ENCODE measurements around the gene DRD1. TPM values are rescaled to one million over a fixed set of nuclear protein-coding genes. Genes with fewer than 3 reads are reported as not detected.
"Not testable (repeated sequence)": the region's sequence is repeated elsewhere in the genome, so short reads cannot be mapped to it uniquely, and the experiment has no call there.

The DRD1 gene
- total RNA-seq, 2 experiments from 2014 or later = not detected

- no peaks in the 10 kb centered on the region for H3K9me3 ChIP-seq (ENCODE audit: control insufficient read depth in 1 of 2, insufficient read depth in 1 of 2, low read length in 2 of 2)
- no peak for DNase-seq
- Mint-ChIP-seq H3K27me3 (peaks cover 65% of the 10 kb centered on the region), H3K4me3 (no peak overlapping the region), H3K9me3 (peaks cover 2% of the 10 kb centered on the region), H3K36me3 (ENCODE audit: low read depth) (no peaks in the 10 kb centered on the region), H3K27ac (no peak overlapping the region), H3K4me1 (ENCODE audit: low read depth) (no peaks in the 10 kb centered on the region)
- H3K36me3 ChIP-seq (ENCODE audit: insufficient read depth, low read length) = no peaks in the 10 kb centered on the region
- no peaks in the 10 kb centered on the region for H3K4me1 ChIP-seq (ENCODE audit: insufficient read depth, low read length)
- H3K27ac ChIP-seq (ENCODE audit: low read depth in 1 of 2, low read length in 2 of 2) = no peak overlapping the region
- H3K27me3 ChIP-seq (ENCODE audit: control insufficient read depth in 1 of 2, insufficient read depth in 2 of 2, low read length in 2 of 2) = peaks cover 4 to 18% of the 10 kb centered on the region in 2 experiments
- POLR2A ChIA-PET = no interaction called here
- no peak for TF ChIP-seq CTCF (IDR thresholded peaks at IDR 0.05)
- H3K4me3 ChIP-seq (ENCODE audit: low read length) = no peak overlapping the region
- intact Hi-C loops (cut with DNase I, micrococcal nuclease) = no loop called here
- CTCF ChIA-PET = no interaction called here
- ATAC-seq (ENCODE audit: poor library complexity) = no peak
Observed at GRCh38 chr5:175415303-175415702, 28.7 kb downstream of the DRD1 start.

DNA sequence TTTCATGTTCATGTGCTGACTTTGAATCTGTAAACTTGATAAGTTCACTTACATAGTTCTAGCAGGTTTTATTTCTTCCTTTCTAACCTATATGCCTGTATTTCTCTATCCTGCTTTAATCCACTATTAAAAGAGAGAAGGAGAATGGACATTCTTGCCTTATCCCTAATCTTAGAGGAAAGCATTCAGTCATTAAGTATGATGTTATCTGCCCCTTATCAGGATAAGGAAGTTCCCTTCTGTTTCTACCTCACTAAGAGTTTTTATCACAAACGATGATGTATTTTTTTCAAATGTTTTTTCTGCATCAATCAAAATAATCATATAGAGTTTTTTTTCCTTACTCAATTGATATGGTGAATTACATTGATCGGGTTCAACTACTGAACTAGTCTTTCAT lies 33.1 kb downstream of the DRD1 start:
- DNase-seq = no peak
- H3K4me3 Mint-ChIP-seq = no peak overlapping the region
- intact Hi-C loops (cut with DNase I, micrococcal nuclease) = no loop called here
- H3K4me1 Mint-ChIP-seq (ENCODE audit: low read depth) = no peaks in the 10 kb centered on the region
- no peak overlapping the region for H3K27ac Mint-ChIP-seq
- Histone ChIP-seq H3K27me3 (ENCODE audit: control insufficient read depth in 1 of 2, insufficient read depth in 2 of 2, low read length in 2 of 2) (peaks cover 0 to 4% of the 10 kb centered on the region in 2 experiments), H3K9me3 (ENCODE audit: control insufficient read depth in 1 of 2, insufficient read depth in 1 of 2, low read length in 2 of 2) (no peaks in the 10 kb centered on the region), H3K4me1 (ENCODE audit: insufficient read depth, low read length) (no peaks in the 10 kb centered on the region), H3K36me3 (ENCODE audit: insufficient read depth, low read length) (no peaks in the 10 kb centered on the region), H3K27ac (ENCODE audit: low read depth in 1 of 2, low read length in 2 of 2) (no peak overlapping the region), H3K4me3 (ENCODE audit: low read length) (no peak overlapping the region)
- no peak for ATAC-seq (ENCODE audit: poor library complexity)
- peaks cover 42% of the 10 kb centered on the region for H3K27me3 Mint-ChIP-seq
- POLR2A ChIA-PET = no interaction called here
- peaks cover 2% of the 10 kb centered on the region for H3K9me3 Mint-ChIP-seq
- CTCF ChIA-PET = no interaction called here
- no peak for TF ChIP-seq CTCF (IDR thresholded peaks at IDR 0.05)
- no peaks in the 10 kb centered on the region for H3K36me3 Mint-ChIP-seq (ENCODE audit: low read depth)

- no peak overlapping the region for H3K4me3 ChIP-seq (ENCODE audit: low read length)
- no peaks in the 10 kb centered on the region for H3K4me1 ChIP-seq (ENCODE audit: insufficient read depth, low read length)
- no peaks in the 10 kb centered on the region for H3K36me3 ChIP-seq (ENCODE audit: insufficient read depth, low read length)
- Mint-ChIP-seq H3K4me3 (no peak overlapping the region), H3K36me3 (ENCODE audit: low read depth) (no peaks in the 10 kb centered on the region), H3K4me1 (ENCODE audit: low read depth) (no peaks in the 10 kb centered on the region), H3K27me3 (peaks cover 15% of the 10 kb centered on the region), H3K9me3 (peaks cover 8% of the 10 kb centered on the region), H3K27ac (no peak overlapping the region)
- POLR2A ChIA-PET = no interaction called here
- CTCF ChIA-PET = no interaction called here
- intact Hi-C loops (cut with DNase I, micrococcal nuclease) = no loop called here
- ATAC-seq (ENCODE audit: poor library complexity) (no peak), DNase-seq (no peak)
- H3K27me3 ChIP-seq (ENCODE audit: control insufficient read depth in 1 of 2, insufficient read depth in 2 of 2, low read length in 2 of 2) = no peaks in the 10 kb centered on the region
- no peak for TF ChIP-seq CTCF (IDR thresholded peaks at IDR 0.05)
- H3K9me3 ChIP-seq (ENCODE audit: control insufficient read depth in 1 of 2, insufficient read depth in 1 of 2, low read length in 2 of 2) = no peaks in the 10 kb centered on the region
- no peak overlapping the region for H3K27ac ChIP-seq (ENCODE audit: low read depth in 1 of 2, low read length in 2 of 2)
Observed at GRCh38 chr5:175406300-175406699, 37.7 kb downstream of the DRD1 start.

GRCh38 chr5:175397590-175398297 lies 46.2 kb downstream of the DRD1 start:
- POLR2A ChIA-PET = not testable (repeated sequence)

GRCh38 chr5:175395430-175395829 lies 48.6 kb downstream of the DRD1 start:
- not testable (repeated sequence) for ATAC-seq (ENCODE audit: poor library complexity); H3K27ac Mint-ChIP-seq

More at GRCh38 chr5:175397590-175398297, 46.2 kb downstream of the DRD1 start:
- peaks cover 0 to 10% of the 10 kb centered on the region in 2 experiments for H3K27me3 ChIP-seq (ENCODE audit: control insufficient read depth in 1 of 2, insufficient read depth in 2 of 2, low read length in 2 of 2)
- ATAC-seq (ENCODE audit: poor library complexity); H3K27ac ChIP-seq (ENCODE audit: low read depth in 1 of 2, low read length in 2 of 2); H3K4me3 ChIP-seq (ENCODE audit: low read length); H3K36me3 ChIP-seq (ENCODE audit: insufficient read depth, low read length); H3K36me3 Mint-ChIP-seq (ENCODE audit: low read depth); DNase-seq; CTCF ChIA-PET; H3K9me3 ChIP-seq (ENCODE audit: control insufficient read depth in 1 of 2, insufficient read depth in 1 of 2, low read length in 2 of 2); H3K4me1 Mint-ChIP-seq (ENCODE audit: low read depth); H3K4me1 ChIP-seq (ENCODE audit: insufficient read depth, low read length); H3K27ac Mint-ChIP-seq; H3K4me3 Mint-ChIP-seq; H3K9me3 Mint-ChIP-seq; intact Hi-C loops (cut with DNase I, micrococcal nuclease): not testable (repeated sequence)
- H3K27me3 Mint-ChIP-seq = peaks cover 27% of the 10 kb centered on the region

More at GRCh38 chr5:175395430-175395829, 48.6 kb downstream of the DRD1 start:
- H3K36me3 Mint-ChIP-seq (ENCODE audit: low read depth); H3K4me3 Mint-ChIP-seq; H3K27ac ChIP-seq (ENCODE audit: low read depth in 1 of 2, low read length in 2 of 2); POLR2A ChIA-PET; H3K4me1 ChIP-seq (ENCODE audit: insufficient read depth, low read length); H3K4me3 ChIP-seq (ENCODE audit: low read length); H3K9me3 ChIP-seq (ENCODE audit: control insufficient read depth in 1 of 2, insufficient read depth in 1 of 2, low read length in 2 of 2); DNase-seq; H3K36me3 ChIP-seq (ENCODE audit: insufficient read depth, low read length); H3K9me3 Mint-ChIP-seq; CTCF ChIA-PET; H3K4me1 Mint-ChIP-seq (ENCODE audit: low read depth); intact Hi-C loops (cut with DNase I, micrococcal nuclease): not testable (repeated sequence)
- H3K27me3 ChIP-seq (ENCODE audit: control insufficient read depth in 1 of 2, insufficient read depth in 2 of 2, low read length in 2 of 2) = peaks cover 0 to 10% of the 10 kb centered on the region in 2 experiments
- peaks cover 42% of the 10 kb centered on the region for H3K27me3 Mint-ChIP-seq
